Endothelial cell of umbilical vein (primary cell): ENCODE results near the gene MRPL38. TPM values are rescaled to one million over a fixed set of nuclear protein-coding genes. Genes with fewer than 3 reads are reported as not detected.

Experiments used
- BruUV-seq: library from RNA; stranded (reverse); fragments of 400-500 nt; replicated peaks from 2 replicates; lab custom pipeline; 2021; lab: Mats Ljungman, UMichigan
- CTCF ChIA-PET: fragments of 300-600, 350-600 bp; sonication (Branson Sonifier 250); formaldehyde crosslinking; loops from one replicate; lab custom pipeline; 2021; ENCODE audit warnings: antibody characterized with exemption, inconsistent platforms; lab: Charles Lee
- POLR2A ChIA-PET: fragments of 300-600, 350-600 bp; sonication (Branson Sonifier 250); formaldehyde crosslinking; loops from one replicate; lab custom pipeline; 2021; ENCODE audit warnings: antibody characterized with exemption, inconsistent platforms; lab: Charles Lee
- DNase-seq: peaks from one replicate; pipeline ENCODE4 v3.0.0-alpha.2; 2011; ENCODE audit warnings: low read depth, low spot score
- FAIRE-seq: peaks from 2 replicates; lab custom pipeline; 2011; peaks lifted over from hg19 to GRCh38; lab: Jason Lieb, UNC
- H2AFZ ChIP-seq: 2 replicates; pipeline ENCODE4 v1.6.0; 2012; ENCODE audit warnings: low read depth, low read length, control low read depth, inconsistent platforms
- H3K27ac ChIP-seq: 2 replicates; pipeline ENCODE4 v1.5.1; 2011; ENCODE audit warnings: low read depth, mild to moderate bottlenecking, control low read depth, low read length, moderate library complexity; ENCODE audit not compliant: insufficient read depth
- H3K27me3 ChIP-seq, 2 experiments: 2 replicates each; pipeline versions ENCODE4 v1.6.0 to v1.6.1; 2011; ENCODE audit warnings: low read length in 2 of 2, mixed read lengths in 1 of 2; ENCODE audit not compliant: control insufficient read depth in 2 of 2, insufficient read depth in 2 of 2
- H3K36me3 ChIP-seq, 2 experiments: 2 replicates in 1 of 2; 3 replicates in 1 of 2; pipeline ENCODE4 v1.5.1; 2011; ENCODE audit warnings: low read length in 2 of 2, mild to moderate bottlenecking in 1 of 2, moderate library complexity in 1 of 2; ENCODE audit not compliant: control insufficient read depth in 2 of 2, insufficient read depth in 2 of 2; ENCODE audit errors: extremely low read depth in 1 of 2
- H3K4me1 ChIP-seq: 3 replicates; pipeline ENCODE4 v1.5.1; 2011; ENCODE audit warnings: mild to moderate bottlenecking, low read length; ENCODE audit not compliant: control insufficient read depth, insufficient read depth; ENCODE audit errors: extremely low read depth
- H3K4me2 ChIP-seq: 2 replicates; pipeline ENCODE4 v1.6.1; 2011; ENCODE audit warnings: low read length, control low read depth, mixed read lengths; ENCODE audit not compliant: insufficient read depth
- H3K4me3 ChIP-seq, 3 experiments: fragments of 200-600 bp in 1 of 3; sonication (generic), shearing (Covaris generic) in 1 of 3; replicated peaks in 1 of 3; 2 replicates each; pipeline ENCODE4 v1.5.1; 2011 to 2016; ENCODE audit warnings: control low read depth in 3 of 3, low read length in 3 of 3, mild to moderate bottlenecking in 2 of 3, inconsistent platforms in 1 of 3, low read depth in 1 of 3, moderate library complexity in 1 of 3; ENCODE audit not compliant: insufficient read depth in 1 of 3
- H3K79me2 ChIP-seq: 2 replicates; pipeline ENCODE4 v1.6.0; 2012; ENCODE audit warnings: low read length, inconsistent platforms; ENCODE audit not compliant: control insufficient read depth, insufficient read depth
- H3K9ac ChIP-seq: replicated peaks from 2 replicates; pipeline ENCODE3; 2011; ENCODE audit warnings: low read length, control low read depth; ENCODE audit not compliant: insufficient read depth; ENCODE audit errors: extremely low read depth
- H3K9me1 ChIP-seq: replicated peaks from 3 replicates; pipeline ENCODE4 v1.6.0; 2011; ENCODE audit warnings: mild to moderate bottlenecking, low read length; ENCODE audit not compliant: control insufficient read depth, insufficient read depth; ENCODE audit errors: extremely low read depth
- H3K9me3 ChIP-seq: replicated peaks from 2 replicates; pipeline ENCODE4 v1.5.1; 2012; ENCODE audit warnings: low read length, inconsistent platforms; ENCODE audit not compliant: control insufficient read depth, insufficient read depth
- H4K20me1 ChIP-seq: replicated peaks from 2 replicates; pipeline ENCODE3; 2011; ENCODE audit warnings: mild to moderate bottlenecking, low read length; ENCODE audit not compliant: control insufficient read depth, insufficient read depth; ENCODE audit errors: extremely low read depth
- CTCF ChIP-seq, 2 donors: IDR thresholded peaks; 1 replicate in 1 of 2; 2 replicates in 1 of 2; pipeline ENCODE4 v1.5.1; 2011; ENCODE audit warnings: low read length in 2 of 2, mild to moderate bottlenecking in 2 of 2, moderate library complexity in 2 of 2, control low read depth in 1 of 2, inconsistent platforms in 1 of 2, low read depth in 1 of 2; ENCODE audit not compliant: insufficient read depth in 1 of 2; ENCODE audit errors: extremely low read depth in 1 of 2
- EZH2 ChIP-seq: IDR thresholded peaks from 2 replicates; pipeline ENCODE4 v1.6.1; 2012; ENCODE audit warnings: borderline replicate concordance, low read depth, mild to moderate bottlenecking, moderate library complexity, low read length, inconsistent platforms; ENCODE audit not compliant: severe bottlenecking
- FOS ChIP-seq: IDR thresholded peaks from 2 replicates; pipeline ENCODE4 v1.6.1; 2011; ENCODE audit warnings: mild to moderate bottlenecking, low read length, moderate library complexity, borderline replicate concordance; ENCODE audit not compliant: insufficient read depth
- GATA2 ChIP-seq: IDR thresholded peaks from 2 replicates; pipeline ENCODE4 v1.7.0; 2011; ENCODE audit warnings: low read depth, mild to moderate bottlenecking, moderate library complexity, mixed read lengths, low read length; ENCODE audit not compliant: insufficient read length, insufficient read depth
- JUN ChIP-seq: IDR thresholded peaks from 2 replicates; pipeline ENCODE4 v1.6.1; 2011; ENCODE audit warnings: borderline replicate concordance, low read depth; ENCODE audit not compliant: insufficient read length, insufficient read depth
- MAX ChIP-seq: IDR thresholded peaks from 2 replicates; pipeline ENCODE4 v1.6.1; 2011; ENCODE audit not compliant: insufficient read depth, insufficient read length
- MYC ChIP-seq: IDR thresholded peaks from one replicate; pipeline ENCODE4 v1.6.1; 2011; ENCODE audit warnings: mild to moderate bottlenecking, low read depth, low read length
- POLR2A ChIP-seq: IDR thresholded peaks from 2 replicates; pipeline ENCODE4 v1.6.1; 2012; ENCODE audit warnings: low read depth, mild to moderate bottlenecking, control low read depth, low read length
- POLR2AphosphoS5 ChIP-seq: IDR thresholded peaks from 2 replicates; pipeline ENCODE4 v1.6.1; 2012; ENCODE audit warnings: low read depth, mild to moderate bottlenecking, control low read depth, low read length, moderate library complexity; ENCODE audit not compliant: insufficient read depth
- dilution Hi-C: fragments of 300-500 bp; cut with MboI; formaldehyde crosslinking; loops from one replicate; pipeline ENCODE4 v1.15.0; 2019; ENCODE audit warnings: low sequenced_read_pairs; ENCODE audit not compliant: extremely low pct_ligation_motif_present
- intact Hi-C: fragments of 100-400 bp; cut with micrococcal nuclease; formaldehyde crosslinking; loops from one replicate; pipeline ENCODE4 v1.10.0; 2022
- polyA plus RNA-seq, 4 experiments: library from polyadenylated mRNA; depleted of rRNA in 3 of 4; stranded (reverse) in 3 of 4; unstranded in 1 of 4; fragments of >200 nt; gene quantifications; 2 replicates each; pipeline versions ENCODE4 v1.2.1 to v1.2.3, GENCODE V29; 2011 to 2012; ENCODE audit warnings: missing spikeins in 1 of 4
- total RNA-seq: library from RNA; stranded (reverse); gene quantifications from 2 replicates; pipeline ENCODE4 v1.2.3, GENCODE V29; 2021

MRPL38 gene
- total and polyA plus RNA-seq, 2 donors (not counting 3 experiments of a cell fraction or from before 2014, with no cell fraction given), result 82.7 to 93.8 TPM

- Histone ChIP-seq H2AFZ (no peak overlapping the region), H3K36me3 (peaks cover 3 to 4% of the 10 kb centered on the region in 2 experiments), H3K9me1 (no peaks in the 10 kb centered on the region), H3K4me3 (no peak overlapping the region), H3K9ac (no peak overlapping the region), H4K20me1 (no peaks in the 10 kb centered on the region), H3K9me3 (no peaks in the 10 kb centered on the region), H3K4me2 (peak overlapping the region; percentile 50), H3K4me1 (peaks cover 6% of the 10 kb centered on the region), H3K79me2 (no peaks in the 10 kb centered on the region), H3K27me3 (no peaks in the 10 kb centered on the region), H3K27ac (no peak overlapping the region)
- ChIA-PET POLR2A (interaction anchor here (0.8 to 1.3 kb wide), 3 partner anchors 36 to 86 kb away, joined by 3 to 4 read pairs (median 3); partner anchors contain the start of genes ACOX1, MRPL38, TEN1 and WBP2), CTCF (interaction anchor here (0.9 to 1.1 kb wide), 5 partner anchors 14 to 73 kb away, joined by 3 to 10 read pairs (median 5); partner anchors contain the start of genes ACOX1, MRPL38 and TEN1)
- dilution Hi-C loops, result no loop called here
- intact Hi-C loops, result loop anchor here (1.0 to 2.0 kb wide), 5 partner anchors 29 to 357 kb away; partner anchors contain the start of genes ACOX1 and TEN1
- DNase-seq, result no peak
- TF ChIP-seq POLR2A, result no peak
- no peak for TF ChIP-seq MAX
- no peak for TF ChIP-seq POLR2AphosphoS5
- no peak for TF ChIP-seq FOS
- BruUV-seq, result no TSS peak
- no peak for FAIRE-seq
Measured at GRCh38 chr17:75941442-75941819, 36.7 kb upstream of the MRPL38 start.

- Histone ChIP-seq H3K79me2 (no peaks in the 10 kb centered on the region), H2AFZ (peak within 1 kb of the TSS; percentile 43), H3K4me2 (peak within 1 kb of the TSS; percentile 75), H3K4me3 (peak within 1 kb of the TSS; percentile 40 to 82 (median 79)), H3K27me3 (no peaks in the 10 kb centered on the region), H3K4me1 (peaks cover 6% of the 10 kb centered on the region), H4K20me1 (no peaks in the 10 kb centered on the region), H3K9me1 (no peaks in the 10 kb centered on the region), H3K9me3 (no peaks in the 10 kb centered on the region), H3K9ac (peak within 1 kb of the TSS; percentile 85), H3K27ac (peak within 1 kb of the TSS; percentile 23), H3K36me3 (peaks cover under 1 to 3% of the 10 kb centered on the region in 2 experiments)
- intact Hi-C loops, result loop anchor here (1.0 to 2.0 kb wide), 5 partner anchors 30 to 358 kb away; partner anchors contain the start of genes ACOX1 and TEN1
- DNase-seq, result peak; percentile 96
- BruUV-seq, result no TSS peak
- CTCF ChIA-PET, result interaction anchor here (0.8 to 1.1 kb wide), 6 partner anchors 14 to 157 kb away, joined by 3 to 10 read pairs (median 4); partner anchors contain the start of genes ACOX1, MRPL38 and TEN1
- peak; percentile 95 for FAIRE-seq
- TF ChIP-seq JUN (no peak), POLR2AphosphoS5 (peak; percentile 95), POLR2A (peak; percentile 90), FOS (no peak), GATA2 (no peak), MAX (peak; percentile 93), CTCF (IDR thresholded peaks at IDR 0.05; ENCODE audit: extremely low read depth in 1 of 2, insufficient read depth in 1 of 2, low read depth in 1 of 2, low read length in 2 of 2) (peak in 1 of 2 donors; percentile 4), MYC (no peak), EZH2 (no peak)
- dilution Hi-C loops, result no loop called here
- POLR2A ChIA-PET, result interaction anchor here (0.8 to 1.3 kb wide), 3 partner anchors 36 to 85 kb away, joined by 3 to 4 read pairs (median 3); partner anchors contain the start of genes ACOX1, MRPL38, TEN1 and WBP2
Measured at GRCh38 chr17:75940727-75941441, 36.2 kb upstream of the MRPL38 start, which contains the start of gene FBF1. Gene FBF1, minus strand, starts transcription at chr17:75941042. Its CDS starts 2,893 bp downstream, at chr17:75938149.
